Adrenal gland (tissue), 5 donors: ENCODE data around the gene ZNF747.

ENCODE experiments used
- CTCF ChIP-seq, 6 experiments: fragments of 450-650 bp in 4 of 6; fragments of 200-600 bp in 2 of 6; sonication (generic) in 1 of 6; IDR thresholded peaks; 1 replicate in 5 of 6; 2 replicates in 1 of 6; pipeline versions ENCODE4 v1.5.1 to v1.8.0; 2016 to 2021; ENCODE audit warnings: antibody characterized with exemption in 6 of 6, mild to moderate bottlenecking in 2 of 6, moderate library complexity in 1 of 6
- POLR2A ChIP-seq, 2 donors: fragments of 450-650 bp; IDR thresholded peaks; one replicate each; pipeline ENCODE4 v1.6.1; 2017; ENCODE audit warnings: antibody characterized with exemption in 2 of 2, mild to moderate bottlenecking in 2 of 2, moderate library complexity in 1 of 2
- donor health status: DM: no; HTN: no; CAD: no.

- TF ChIP-seq POLR2A (IDR thresholded peaks at IDR 0.05) = no peak
- no peak for TF ChIP-seq CTCF (IDR thresholded peaks at IDR 0.05)
Observed at GRCh38 chr16:30539000-30539964, 4.6 kb upstream of the ZNF747 start.
